Hypothalamus (tissue), 51 donors: ENCODE results near the gene SNRPD2.
A peak's percentile ranks its signal among the peaks of the same experiment; 100 is the strongest.
"Not testable (repeated sequence)": the region's sequence is repeated elsewhere in the genome, so short reads cannot be mapped to it uniquely, and the experiment has no call there.

Experiments
- DNase-seq, 51 donors: peaks; one replicate each; lab custom pipeline; 2025; lab: John Stamatoyannopoulos, UW

SNRPD2 gene

GRCh38 chr19:45705710-45706415 lies 14.1 kb upstream of the SNRPD2 start:
- no peak for DNase-seq

- DNase-seq: no peak
Measured at GRCh38 chr19:45705115-45705514, 13.4 kb upstream of the SNRPD2 start.

DNA sequence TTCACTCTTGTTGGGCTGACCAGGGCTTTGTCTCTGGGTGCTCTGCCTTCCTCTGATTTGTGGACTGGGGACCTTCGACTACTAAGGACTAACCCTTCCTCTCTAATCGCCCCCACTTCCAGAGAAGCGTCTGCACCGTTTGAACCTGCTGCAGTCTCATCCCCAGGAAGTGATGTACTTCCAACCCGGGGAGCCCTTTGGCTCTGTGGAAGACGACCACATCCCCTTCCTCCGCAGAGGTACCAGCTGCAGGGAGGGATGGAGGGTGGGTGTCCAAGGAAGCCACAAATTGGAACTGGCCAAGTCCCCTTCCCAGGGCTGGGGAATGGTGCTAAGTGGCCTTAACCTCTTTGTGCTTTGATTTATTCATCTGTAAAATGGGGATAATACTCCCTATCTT lies 9.9 kb upstream of the SNRPD2 start:
- no peak for DNase-seq

DNA sequence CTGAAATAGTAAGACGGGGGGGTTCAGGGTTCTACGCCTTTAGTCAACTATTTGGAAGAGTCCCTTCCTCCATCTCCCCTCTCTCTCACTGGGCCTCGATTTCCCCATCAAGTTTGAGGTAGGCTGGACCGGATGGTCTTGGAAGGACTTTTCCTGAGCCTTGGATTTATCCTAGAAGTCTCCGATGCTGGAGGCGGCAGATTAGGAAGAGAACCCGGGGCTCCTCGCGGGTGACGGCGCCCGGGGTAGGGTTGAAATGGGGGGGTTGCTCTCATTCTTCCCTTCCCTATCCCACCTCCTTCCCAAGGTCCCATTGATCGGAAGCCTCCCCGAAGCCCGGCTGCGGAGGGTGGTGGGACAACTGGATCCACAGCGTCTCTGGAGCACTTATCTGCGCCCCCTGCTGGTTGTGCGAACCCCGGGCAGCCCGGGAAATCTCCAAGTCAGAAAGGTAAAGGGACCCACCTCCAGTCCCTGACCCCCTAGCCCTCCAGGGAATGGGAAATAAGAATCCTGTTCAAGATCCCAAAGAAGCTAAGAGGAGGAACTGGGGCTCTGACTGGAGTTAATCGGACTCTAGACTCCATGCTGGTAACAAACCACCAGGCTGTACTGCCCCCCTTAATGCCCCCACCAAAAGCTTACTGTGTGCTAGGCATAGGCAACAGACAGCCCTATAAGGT lies 1.5 kb upstream of the SNRPD2 start:
- DNase-seq: peak in 50 of 51 donors; percentile 9 to 74 (median 43)

DNA sequence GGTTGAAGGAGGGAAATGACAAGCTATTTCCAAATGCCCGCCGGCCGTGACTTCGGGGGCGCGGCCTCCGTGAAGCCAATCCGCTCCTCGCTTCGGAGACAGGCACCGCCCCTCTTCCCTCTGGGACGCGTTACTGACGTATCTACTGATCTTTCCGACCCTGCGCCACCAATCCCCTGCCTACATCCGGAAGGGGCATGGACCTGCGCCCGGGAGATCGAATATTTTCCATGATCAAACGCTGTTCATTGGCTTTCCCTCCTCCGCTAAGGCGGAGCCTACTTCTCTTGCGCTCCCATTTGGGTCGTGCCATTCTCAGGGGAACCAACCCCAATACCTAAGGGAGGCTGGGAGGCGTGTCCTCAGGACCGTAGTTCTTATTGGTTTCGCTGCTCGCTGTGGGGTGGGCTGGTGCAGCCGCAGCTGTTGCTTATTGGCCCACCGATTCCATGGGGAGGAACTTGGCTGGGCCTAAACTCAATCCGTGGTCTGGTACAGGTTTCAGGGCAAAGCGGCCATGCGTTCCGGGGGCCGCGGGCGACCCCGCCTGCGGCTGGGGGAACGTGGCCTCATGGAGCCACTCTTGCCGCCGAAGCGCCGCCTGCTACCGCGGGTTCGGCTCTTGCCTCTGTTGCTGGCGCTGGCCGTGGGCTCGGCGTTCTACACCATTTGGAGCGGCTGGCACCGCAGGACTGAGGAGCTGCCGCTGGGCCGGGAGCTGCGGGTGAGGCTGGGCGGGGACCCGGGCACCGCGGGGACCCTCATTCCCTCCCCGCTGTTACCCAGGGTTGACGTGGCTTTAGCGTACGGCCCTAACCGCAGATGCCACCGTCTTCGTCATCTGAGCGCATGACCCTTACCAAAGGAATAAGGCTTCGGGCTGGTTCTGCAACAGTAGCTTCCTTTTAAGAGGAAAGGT lies 693 bp upstream of the SNRPD2 start, which contains the start of gene QPCTL:
QPCTL (plus strand) TSS at position 480 of the 919 bp plus-strand sequence; CDS start at position 518, 38 bp downstream.
- DNase-seq: peak; percentile 90 to 100 (median 99)

GRCh38 chr19:45687599-45687998 lies 4.2 kb downstream of the SNRPD2 start:
- DNase-seq: no peak

DNA sequence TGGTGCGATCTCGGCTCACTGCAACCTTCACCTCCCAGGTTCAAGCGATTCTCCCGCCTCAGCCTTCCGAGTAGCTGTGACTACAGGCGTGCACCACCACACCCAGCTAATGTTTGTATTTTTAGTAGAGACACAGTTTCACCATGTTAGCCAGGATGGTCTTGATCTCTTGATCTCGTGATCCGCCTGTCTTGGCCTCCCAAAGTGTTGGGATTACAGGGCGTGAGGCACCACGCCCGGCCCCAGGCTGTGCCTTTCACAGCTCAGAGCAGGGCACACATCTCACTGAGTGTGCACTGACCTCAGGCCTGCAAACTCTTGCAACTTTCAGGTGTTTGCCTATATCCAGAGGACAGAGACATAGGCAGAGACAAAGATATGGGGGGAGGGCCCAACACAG lies 6.7 kb downstream of the SNRPD2 start:
- not testable (repeated sequence) for DNase-seq

DNA sequence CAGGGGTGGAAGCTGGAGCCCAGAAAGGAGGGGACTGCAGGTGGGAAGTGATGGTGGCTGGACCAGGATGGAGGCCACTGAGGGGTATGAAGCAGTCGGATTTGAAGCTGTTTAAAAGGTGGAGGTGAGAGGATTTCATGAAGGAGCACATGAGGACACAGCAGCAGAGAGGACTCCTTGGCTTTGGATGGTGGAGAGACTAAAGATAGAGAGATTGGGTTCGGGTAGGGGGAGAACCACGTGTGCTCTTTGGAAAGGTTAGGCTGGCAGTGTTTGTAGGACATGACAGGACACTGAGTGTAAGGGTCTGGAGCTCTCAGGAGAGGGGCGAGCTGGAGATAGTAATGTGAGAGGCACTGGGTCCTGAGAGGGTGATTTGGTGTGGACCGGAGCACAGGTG lies 8.8 kb downstream of the SNRPD2 start:
- no peak for DNase-seq

GRCh38 chr19:45682117-45682516 lies 9.6 kb downstream of the SNRPD2 start:
- DNase-seq: no peak

- peak in 50 of 51 donors; percentile 28 to 92 (median 78) for DNase-seq
Measured at GRCh38 chr19:45681391-45682015, 10.2 kb downstream of the SNRPD2 start.

DNA sequence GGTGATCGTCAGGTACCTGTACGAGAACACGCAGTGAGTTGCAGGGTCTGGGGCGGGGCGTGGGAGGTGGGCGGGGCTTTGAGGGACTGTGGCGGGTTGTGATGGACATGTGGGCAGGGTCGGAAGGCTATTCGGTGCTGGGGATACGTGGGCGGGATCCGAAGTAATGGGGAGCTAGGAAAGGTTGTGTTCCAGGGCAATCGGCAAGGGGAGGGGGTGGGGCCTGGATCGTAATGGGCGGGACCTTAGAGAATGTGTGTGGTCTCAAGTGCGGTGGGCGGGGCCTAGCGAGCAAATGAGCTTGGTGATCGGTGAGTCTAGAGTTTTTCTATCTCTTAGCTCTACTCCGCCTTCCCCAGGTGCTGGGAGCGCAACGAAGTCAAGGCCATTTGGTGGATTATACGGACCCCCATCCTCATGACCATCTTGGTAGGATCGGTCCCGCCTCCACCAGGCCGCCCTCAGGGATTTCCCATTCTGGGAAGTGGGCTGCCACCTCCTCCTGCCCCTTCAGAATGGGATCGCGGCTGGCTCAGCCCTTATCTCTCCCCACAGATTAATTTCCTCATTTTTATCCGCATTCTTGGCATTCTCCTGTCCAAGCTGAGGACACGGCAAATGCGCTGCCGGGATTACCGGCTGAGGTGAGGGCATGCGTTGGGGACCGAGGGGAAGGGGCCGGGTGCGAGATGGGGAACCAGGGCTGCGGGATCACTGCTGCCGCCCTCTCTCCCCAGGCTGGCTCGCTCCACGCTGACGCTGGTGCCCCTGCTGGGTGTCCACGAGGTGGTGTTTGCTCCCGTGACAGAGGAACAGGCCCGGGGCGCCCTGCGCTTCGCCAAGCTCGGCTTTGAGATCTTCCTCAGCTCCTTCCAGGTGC lies 14.2 kb downstream of the SNRPD2 start:
- peak in 43 of 51 donors; percentile 2 to 87 (median 56) for DNase-seq

DNA sequence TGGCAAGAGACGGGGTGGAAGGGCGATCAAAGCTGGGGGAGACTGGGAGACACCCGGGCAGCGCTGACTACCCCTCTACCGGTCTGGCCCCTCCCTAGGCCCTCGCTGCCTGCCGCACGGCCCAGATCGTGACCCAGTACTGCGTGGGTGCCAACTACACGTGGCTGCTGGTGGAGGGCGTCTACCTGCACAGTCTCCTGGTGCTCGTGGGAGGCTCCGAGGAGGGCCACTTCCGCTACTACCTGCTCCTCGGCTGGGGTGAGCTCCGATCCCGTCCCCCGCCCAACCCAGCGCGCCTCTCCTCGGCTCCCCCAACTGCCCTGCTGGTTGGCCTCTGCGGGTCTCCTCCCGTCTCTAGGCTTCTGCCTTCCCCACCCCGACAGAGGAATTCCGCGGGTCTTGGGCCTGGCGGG lies 14.9 kb downstream of the SNRPD2 start:
- peak in 1 of 51 donors; percentile 2 for DNase-seq

- no peak for DNase-seq
Measured at GRCh38 chr19:45674946-45675345, 16.8 kb downstream of the SNRPD2 start.

- peak in 46 of 51 donors; percentile 2 to 89 (median 53) for DNase-seq
Measured at GRCh38 chr19:45670670-45671453, 20.9 kb downstream of the SNRPD2 start.

- peak in 2 of 51 donors; percentile 13 to 17 for DNase-seq
Measured at GRCh38 chr19:45668342-45668871, 23.3 kb downstream of the SNRPD2 start.

DNA sequence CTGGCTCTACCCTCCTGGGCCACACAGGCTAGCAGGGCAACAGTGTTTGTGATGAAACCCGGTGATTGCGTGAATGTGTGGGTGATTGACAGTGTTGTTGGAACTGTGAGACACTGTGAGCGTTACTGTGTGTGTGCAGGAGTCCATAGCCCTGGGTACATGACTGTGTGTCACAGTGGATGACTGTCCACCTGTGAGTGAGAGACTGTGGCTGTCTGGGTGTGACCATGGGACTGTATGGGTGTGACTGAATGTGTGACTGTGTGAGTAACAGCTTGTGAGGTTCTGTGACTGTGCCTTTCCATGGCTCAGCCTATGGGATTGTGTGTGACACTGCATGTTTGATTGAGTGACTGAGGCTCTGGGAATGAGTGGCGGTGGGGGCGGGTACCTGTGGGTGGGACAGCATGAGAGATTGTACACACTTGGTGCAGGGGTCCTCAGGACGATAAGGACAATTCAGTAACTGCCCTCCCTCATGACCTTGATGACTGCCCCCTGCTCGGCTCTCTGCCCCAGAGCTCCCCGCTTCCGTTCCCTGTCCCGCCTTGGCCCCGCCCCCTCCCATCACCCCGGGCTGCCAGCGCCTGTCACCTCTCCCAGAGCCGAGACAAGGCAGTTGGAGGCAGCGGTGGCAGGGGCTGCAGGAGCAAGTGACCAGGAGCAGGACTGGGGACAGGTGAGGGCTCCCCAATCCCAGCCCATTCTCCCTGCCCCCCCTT lies 24.0 kb downstream of the SNRPD2 start, which contains the start of gene GIPR:
GIPR (plus strand) TSS at position 602 of the 722 bp plus-strand sequence. CDS start 1,300 bp downstream, outside the sequence.
- peak in 19 of 51 donors; percentile 3 to 62 (median 18) for DNase-seq

GRCh38 chr19:45664575-45664974 lies 27.2 kb downstream of the SNRPD2 start:
- no peak for DNase-seq
